ENCODE measurements around the gene PRKCA.

- no peak for TF ChIP-seq TAF1 (IDR thresholded peaks at IDR 0.05; ENCODE audit: borderline replicate concordance, low read depth, low read length)
- no peak for TF ChIP-seq POLR2A (IDR thresholded peaks at IDR 0.05; ENCODE audit: low read depth, low read length)
- no peak for TF ChIP-seq POLR2AphosphoS5 (IDR thresholded peaks at IDR 0.05; ENCODE audit: low read depth, low read length)
Observed at GRCh38 chr17:66717641-66718058, 415.2 kb downstream of the PRKCA start.
